Ovary (tissue), 10 donors: ENCODE measurements around the gene HYAL3. TPM values are rescaled to one million over a fixed set of nuclear protein-coding genes. Genes with fewer than 3 reads are reported as not detected.
A peak's percentile ranks its signal among the peaks of the same experiment; 100 is the strongest.

Experiments
- DNase-seq, 5 donors: peaks; one replicate each; pipeline ENCODE4 v3.0.0-alpha.2; 2019 to 2020
- H3K27ac ChIP-seq, 2 donors: fragments of 200-600 bp; one replicate each; pipeline versions ENCODE4 v1.5.1 to v1.8.0; 2019 to 2022
- H3K27me3 ChIP-seq: fragments of 200-600 bp; one replicate; pipeline ENCODE4 v1.8.0; 2022
- H3K36me3 ChIP-seq: fragments of 200-600 bp; sonication (generic); one replicate; pipeline ENCODE4 v1.5.1; 2019
- H3K4me1 ChIP-seq: one replicate; pipeline ENCODE4 v1.8.1; 2013; ENCODE audit warnings: mild to moderate bottlenecking, moderate library complexity; ENCODE audit not compliant: insufficient read depth
- H3K4me3 ChIP-seq: fragments of 200-600 bp; sonication (generic); one replicate; pipeline ENCODE4 v1.5.1; 2017
- H3K9me3 ChIP-seq, 2 donors: fragments of 200-600 bp in 1 of 2; sonication (generic) in 1 of 2; one replicate each; pipeline versions ENCODE4 v1.5.1 to v1.8.1; 2013 to 2019; ENCODE audit warnings: mild to moderate bottlenecking in 1 of 2, moderate library complexity in 1 of 2
- EP300 ChIP-seq: sonication (generic); formaldehyde crosslinking; IDR thresholded peaks from one replicate; pipeline ENCODE4 v1.6.1; 2017; ENCODE audit warnings: antibody characterized with exemption
- POLR2A ChIP-seq: fragments of 450-650 bp; IDR thresholded peaks from one replicate; pipeline ENCODE4 v1.6.1; 2017; ENCODE audit warnings: antibody characterized with exemption, mild to moderate bottlenecking, moderate library complexity
- WGBS, 3 donors: extraction: QIAGEN DNeasy Blood & Tissue Kit in 1 of 3; methylation state at CpG; one replicate each; pipeline versions ENCODE4 v1.1.5 to v1.1.7; 2013 to 2017; 5-methylcytosine and 5-hydroxymethylcytosine counted together
- intact Hi-C, 4 donors: fragments of 100-400 bp; cut with DNase I; formaldehyde crosslinking; loops; one replicate each; pipeline versions ENCODE4 v1.11.0 to v1.15.1; 2022 to 2023
- long read RNA-seq, 3 donors: library from polyadenylated mRNA in 2 of 3; unstranded in 2 of 3; transcript quantifications; one replicate each; pipeline ENCODE4 v2.0.0 and lab custom pipeline, GENCODE V29; 2021 to 2026
- polyA plus RNA-seq, 2 donors: library from polyadenylated mRNA; stranded (reverse); fragments of 200-250 nt in 1 of 2; fragments of 350-450 nt in 1 of 2; fragmentation: Illumina TruSeq in 1 of 2; extraction: RNeasy Lipid Tissue Mini Kit (QIAGEN cat#74804) in 1 of 2; gene quantifications; one replicate each; pipeline ENCODE4 v1.2.3, GENCODE V29; 2013 to 2014
- total RNA-seq, 7 donors: library from RNA; depleted of rRNA in 2 of 7; stranded (reverse); fragments of >200 nt in 2 of 7; fragmentation: NEBNext Ultra II Directional in 3 of 7; extraction: Animal tissue kit (Norgen Biotek cat#: 25700) in 3 of 7; gene quantifications; one replicate each; pipeline versions ENCODE4 v1.1.0 to v1.2.4, GENCODE V29; 2016 to 2023
- TF ChIP-seq, protein P1 (sequence below), 3 donors: fragments of 450-650 bp in 2 of 3; fragments of 200-600 bp in 1 of 3; IDR thresholded peaks; one replicate each; pipeline versions ENCODE4 v1.5.1 to v1.8.0; 2016 to 2022; ENCODE audit warnings: antibody characterized with exemption in 3 of 3, mild to moderate bottlenecking in 1 of 3
- donor health status: DM: no; HTN: no; CAD: no; lungs with moderate emphysema.
- donor health status: DM: no; HTN: no; CAD: no.
- donor health status: Bipolar disorder and iron deficiency.
- donor health status: DM: yes; HTN: yes; CAD: no.
- donor health status: DM: no; HTN: no; CAD: no.
- donor health status: DM: yes; HTN: yes; CAD: no.

Gene HYAL3, protein sequence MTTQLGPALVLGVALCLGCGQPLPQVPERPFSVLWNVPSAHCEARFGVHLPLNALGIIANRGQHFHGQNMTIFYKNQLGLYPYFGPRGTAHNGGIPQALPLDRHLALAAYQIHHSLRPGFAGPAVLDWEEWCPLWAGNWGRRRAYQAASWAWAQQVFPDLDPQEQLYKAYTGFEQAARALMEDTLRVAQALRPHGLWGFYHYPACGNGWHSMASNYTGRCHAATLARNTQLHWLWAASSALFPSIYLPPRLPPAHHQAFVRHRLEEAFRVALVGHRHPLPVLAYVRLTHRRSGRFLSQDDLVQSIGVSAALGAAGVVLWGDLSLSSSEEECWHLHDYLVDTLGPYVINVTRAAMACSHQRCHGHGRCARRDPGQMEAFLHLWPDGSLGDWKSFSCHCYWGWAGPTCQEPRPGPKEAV
- 1 to 10 TPM in 6 of 7 donors, under 1 TPM in 1; 0.58 to 4.3 (median 2.0) TPM for total RNA-seq
- polyA plus RNA-seq = 1 to 10 TPM; 1.5 to 1.9 TPM
- long read RNA-seq, donor 1, partial matches to known transcripts = 0 of 2 reads
- long read RNA-seq, donor 1, other reads (novel, unspliced or antisense) = 0 of 2 reads
- long read RNA-seq, donor 2, partial matches to known transcripts = 0 of 2 reads
- long read RNA-seq, donor 2, other reads (novel, unspliced or antisense) = 0 of 2 reads
- long read RNA-seq, donor 3, partial matches to known transcripts = 1 of 7 reads
- long read RNA-seq, donor 3, other reads (novel, unspliced or antisense) = 6 of 7 reads

DNA sequence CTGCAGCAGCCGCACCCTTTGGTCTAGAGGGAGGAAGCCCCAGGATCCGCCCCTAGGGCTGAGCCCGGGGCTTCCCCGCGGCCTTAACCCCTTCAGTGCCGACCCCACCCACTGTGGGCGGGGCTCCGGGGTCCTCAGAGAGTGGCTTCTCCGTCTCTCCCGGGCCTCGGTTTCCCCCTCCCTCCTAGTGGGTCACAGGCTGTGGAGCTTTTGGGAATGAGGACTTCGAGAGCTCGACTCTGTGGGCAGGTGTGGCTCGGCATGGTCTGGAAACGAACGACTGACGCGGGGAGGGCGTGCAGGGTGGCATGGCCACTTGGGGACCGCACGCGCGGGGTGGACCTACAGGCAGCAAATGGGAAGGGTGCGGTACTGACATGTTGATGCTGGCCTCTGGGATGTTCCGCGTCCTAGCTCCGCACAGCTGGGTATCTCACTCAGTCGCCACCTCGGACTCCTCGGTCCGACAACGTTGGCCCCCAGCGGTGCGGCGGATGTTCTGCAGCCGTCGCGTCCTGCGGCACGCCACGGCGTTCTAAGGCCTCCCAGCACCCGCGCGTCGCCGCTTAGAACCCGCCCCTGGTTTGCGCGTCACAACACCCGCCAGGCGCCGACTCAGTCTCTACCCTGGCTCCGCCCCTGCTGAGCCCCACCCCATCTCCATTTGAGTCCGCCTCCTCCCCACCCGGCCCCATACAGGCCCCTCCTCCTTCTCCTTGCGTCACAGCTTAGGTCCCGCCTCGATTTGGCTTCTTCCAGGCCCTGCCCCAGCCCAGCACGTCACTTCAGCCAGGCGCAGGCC lies at the start of gene HYAL3, which contains the start of gene NAA80:
HYAL3 (minus strand) TSS at position 570 of the 802 bp plus-strand sequence. CDS start 3,803 bp downstream, outside the sequence.
NAA80 (minus strand) TSS at position 570 of the 802 bp plus-strand sequence. CDS start 1,942 bp downstream, outside the sequence.
- Histone ChIP-seq H3K27ac (peak within 1 kb of the TSS; percentile 52 to 81), H3K9me3 (no peaks in the 10 kb centered on the region), H3K27me3 (no peaks in the 10 kb centered on the region), H3K4me1 (peaks cover 13% of the 10 kb centered on the region), H3K4me3 (peak within 1 kb of the TSS; percentile 63), H3K36me3 (no peaks in the 10 kb centered on the region)
- DNase-seq = peak; percentile 99 to 100 (median 99)
- TF ChIP-seq EP300 = peak; percentile 59
- TF ChIP-seq, protein P1, sequence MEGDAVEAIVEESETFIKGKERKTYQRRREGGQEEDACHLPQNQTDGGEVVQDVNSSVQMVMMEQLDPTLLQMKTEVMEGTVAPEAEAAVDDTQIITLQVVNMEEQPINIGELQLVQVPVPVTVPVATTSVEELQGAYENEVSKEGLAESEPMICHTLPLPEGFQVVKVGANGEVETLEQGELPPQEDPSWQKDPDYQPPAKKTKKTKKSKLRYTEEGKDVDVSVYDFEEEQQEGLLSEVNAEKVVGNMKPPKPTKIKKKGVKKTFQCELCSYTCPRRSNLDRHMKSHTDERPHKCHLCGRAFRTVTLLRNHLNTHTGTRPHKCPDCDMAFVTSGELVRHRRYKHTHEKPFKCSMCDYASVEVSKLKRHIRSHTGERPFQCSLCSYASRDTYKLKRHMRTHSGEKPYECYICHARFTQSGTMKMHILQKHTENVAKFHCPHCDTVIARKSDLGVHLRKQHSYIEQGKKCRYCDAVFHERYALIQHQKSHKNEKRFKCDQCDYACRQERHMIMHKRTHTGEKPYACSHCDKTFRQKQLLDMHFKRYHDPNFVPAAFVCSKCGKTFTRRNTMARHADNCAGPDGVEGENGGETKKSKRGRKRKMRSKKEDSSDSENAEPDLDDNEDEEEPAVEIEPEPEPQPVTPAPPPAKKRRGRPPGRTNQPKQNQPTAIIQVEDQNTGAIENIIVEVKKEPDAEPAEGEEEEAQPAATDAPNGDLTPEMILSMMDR (IDR thresholded peaks at IDR 0.05) = peak in 2 of 3 donors; percentile 55 to 67
- TF ChIP-seq POLR2A = peak; percentile 95
- 0% methylated on average over 56 to 61 of the region's 61 CpGs for WGBS, 3 donors
- intact Hi-C loops = no loop called here

DNA sequence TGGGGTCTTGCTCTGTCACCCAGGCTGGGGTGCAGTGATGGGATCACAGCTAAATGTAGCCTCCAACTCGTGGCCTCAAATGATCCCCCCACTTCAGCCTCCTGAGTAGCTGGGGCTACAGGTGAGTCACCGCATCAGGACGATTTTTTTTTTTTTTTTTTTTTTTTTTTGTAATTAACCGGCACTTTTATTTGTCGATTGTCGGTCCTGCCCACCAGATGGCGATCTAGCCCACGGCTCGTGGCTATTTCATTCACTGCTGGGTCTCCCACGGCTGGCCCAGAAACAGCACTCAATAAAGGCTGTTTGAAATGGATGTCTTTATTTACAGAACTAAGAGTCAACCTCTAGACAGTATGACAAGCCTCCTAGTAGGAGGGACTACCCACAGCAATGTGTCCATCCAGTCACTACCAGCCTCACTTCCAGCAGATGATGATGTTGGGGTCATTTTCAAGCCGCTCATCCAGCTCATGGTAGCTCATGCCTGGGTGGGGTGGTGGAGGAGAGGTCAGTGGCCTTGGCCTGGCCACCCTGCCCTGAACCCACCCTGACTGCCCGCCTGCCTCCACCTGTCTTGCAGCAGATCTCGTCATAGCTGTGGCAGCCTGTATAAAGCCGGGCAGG lies 48.1 kb upstream of the HYAL3 start:
- peak; percentile 65 to 85 (median 80) for DNase-seq
- TF ChIP-seq, protein P1 (IDR thresholded peaks at IDR 0.05) = peak in 2 of 3 donors; percentile 23
- no peak for TF ChIP-seq POLR2A
- intact Hi-C loops = loop anchor here in 3 of 4 donors (5.0 kb wide), 1 partner anchor 195 kb away; no protein-coding TSS in a partner anchor

DNA sequence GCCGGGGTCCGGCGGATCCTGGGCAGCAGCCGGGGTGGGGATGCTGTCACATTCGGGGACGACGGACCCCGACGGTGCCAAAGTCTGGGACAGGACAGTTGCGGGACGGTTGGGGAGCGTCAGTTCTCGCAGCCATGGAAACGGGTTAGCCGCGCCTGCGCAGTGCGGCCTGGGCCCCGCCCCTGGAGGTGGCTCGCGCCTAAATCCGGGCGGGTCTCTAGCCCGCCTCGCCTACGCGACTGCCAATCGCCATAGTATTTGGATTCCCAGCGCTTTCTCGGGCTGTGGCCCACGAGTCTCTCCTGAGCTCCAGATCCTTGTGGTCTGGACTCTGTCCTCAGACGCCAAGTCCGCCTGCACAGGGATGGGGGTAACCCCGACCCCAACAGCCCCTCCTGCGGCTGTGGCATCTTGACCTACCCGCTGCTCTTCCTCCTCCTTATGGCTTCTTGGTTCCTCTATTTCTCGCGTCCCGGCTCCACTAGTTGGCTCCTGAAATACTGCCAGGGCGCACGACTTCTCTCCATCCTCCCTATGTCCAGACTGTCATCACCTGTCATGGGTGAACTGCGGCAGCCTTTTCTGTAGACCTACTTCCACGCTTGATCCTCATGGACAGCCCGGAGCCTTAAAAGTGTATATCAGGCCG lies 46.5 kb upstream of the HYAL3 start, which contains the start of gene ZMYND10:
ZMYND10 (minus strand) TSS at position 147 of the 649 bp plus-strand sequence. CDS start 153 bp downstream, outside the sequence.
- 5 to 11% (median 7%) methylated on average over 21 to 45 of the region's 45 CpGs for WGBS, 3 donors
- TF ChIP-seq POLR2A = no peak
- TF ChIP-seq, protein P1 (IDR thresholded peaks at IDR 0.05) = no peak
- no peak for TF ChIP-seq EP300
- Histone ChIP-seq H3K4me3 (peak within 1 kb of the TSS; percentile 15), H3K27ac (no peak within 1 kb of the TSS), H3K27me3 (no peaks in the 10 kb centered on the region), H3K36me3 (no peaks in the 10 kb centered on the region), H3K9me3 (no peaks in the 10 kb centered on the region), H3K4me1 (peaks cover 14% of the 10 kb centered on the region)
- peak in 4 of 5 donors; percentile 59 to 80 (median 74) for DNase-seq
- intact Hi-C loops = loop anchor here in 3 of 4 donors (5.0 kb wide), 1 partner anchor 197 kb away; no protein-coding TSS in a partner anchor

More for the DNA sequence above, 48.1 kb upstream of the HYAL3 start:
- Histone ChIP-seq H3K27me3 (no peaks in the 10 kb centered on the region), H3K27ac (no peak overlapping the region), H3K9me3 (no peaks in the 10 kb centered on the region), H3K4me3 (no peak overlapping the region), H3K4me1 (peaks cover 16% of the 10 kb centered on the region), H3K36me3 (no peaks in the 10 kb centered on the region)
- WGBS, 3 donors = 21 to 25% (median 23%) methylated on average over 14 of the region's 14 CpGs
